GM18508 (cell line): ENCODE measurements around the gene SFTPA1.
"Not testable (repeated sequence)": the region's sequence is repeated elsewhere in the genome, so short reads cannot be mapped to it uniquely, and the experiment has no call there.

Source experiments
- ATAC-seq: cut with Tn5 transposase; IDR thresholded peaks from one replicate; pipeline ENCODE4 v1.9.1; 2021; ENCODE audit warnings: moderate number of reproducible peaks; ENCODE audit not compliant: insufficient read depth, unreplicated experiment

Gene SFTPA1

GRCh38 chr10:79608505-79609375 is 2.0 kb upstream of the SFTPA1 start:
- no peak for ATAC-seq

DNA sequence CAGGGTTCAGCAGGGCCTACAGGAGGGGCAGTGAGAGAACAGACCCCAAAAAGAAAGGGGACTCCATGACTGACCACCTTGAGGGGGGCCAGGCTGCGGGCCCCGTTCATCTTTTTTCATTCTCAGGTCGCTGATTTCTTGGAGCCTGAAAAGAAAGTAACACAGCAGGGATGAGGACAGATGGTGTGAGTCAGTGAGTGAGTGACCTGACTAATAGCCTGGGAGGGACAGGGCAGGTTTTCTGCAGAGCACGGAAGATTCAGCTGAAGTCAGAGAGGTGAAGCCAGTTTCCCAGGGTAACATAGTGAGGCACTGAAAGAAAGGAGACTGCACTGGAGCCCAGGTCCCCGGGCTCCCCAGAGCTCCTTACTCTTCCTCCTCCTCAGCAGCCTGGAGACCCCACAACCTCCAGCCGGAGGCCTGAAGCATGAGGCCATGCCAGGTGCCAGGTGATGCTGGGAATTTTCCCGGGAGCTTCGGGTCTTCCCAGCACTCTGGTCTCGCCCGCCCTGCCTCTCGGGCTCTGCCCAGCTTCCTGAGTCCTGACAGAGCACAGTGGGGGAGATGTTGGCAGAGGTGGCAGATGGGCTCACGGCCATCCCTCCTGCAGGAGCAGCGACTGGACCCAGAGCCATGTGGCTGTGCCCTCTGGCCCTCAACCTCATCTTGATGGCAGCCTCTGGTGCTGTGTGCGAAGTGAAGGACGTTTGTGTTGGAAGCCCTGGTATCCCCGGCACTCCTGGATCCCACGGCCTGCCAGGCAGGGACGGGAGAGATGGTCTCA is 646 bp downstream of the SFTPA1 start:
- ATAC-seq, result not testable (repeated sequence)

GRCh38 chr10:79615577-79615976 is 4.8 kb downstream of the SFTPA1 start:
- ATAC-seq, result no peak

DNA sequence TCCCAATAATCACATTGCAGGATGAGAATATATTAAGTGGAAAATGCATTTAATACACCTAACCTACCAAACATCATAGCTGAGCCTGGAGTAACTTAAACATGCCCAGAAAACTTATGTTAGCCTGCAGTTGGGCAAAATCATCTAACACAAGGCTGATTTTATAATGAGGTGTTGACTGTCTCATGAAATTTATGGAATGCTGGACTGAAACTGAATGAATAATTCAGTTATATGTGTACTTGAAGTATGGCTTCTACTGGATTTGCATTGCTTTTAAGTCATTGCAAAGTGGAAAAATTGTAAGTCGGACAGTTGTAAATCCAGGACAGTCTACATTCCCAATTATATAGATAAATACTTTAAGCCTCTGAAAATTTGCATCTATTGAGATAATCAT is 5.4 kb downstream of the SFTPA1 start:
- ATAC-seq, result no peak

DNA sequence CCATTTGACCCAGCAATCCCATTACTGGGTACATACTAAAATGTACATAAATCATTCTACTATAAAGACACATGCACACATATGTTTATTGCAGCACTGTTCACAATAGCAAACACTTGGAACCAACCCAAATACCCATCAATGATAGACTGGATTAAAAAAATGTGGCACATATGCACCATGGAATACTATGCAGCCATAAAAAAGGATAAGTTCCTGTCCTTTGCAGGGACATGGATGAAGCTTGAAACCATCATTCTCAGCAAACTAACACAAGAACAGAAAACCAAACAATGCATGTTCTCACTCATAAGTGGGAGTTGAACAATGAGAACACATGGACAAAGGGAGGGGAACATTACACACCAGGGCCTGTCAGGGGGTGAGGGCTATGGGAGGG is 12.9 kb downstream of the SFTPA1 start:
- not testable (repeated sequence) for ATAC-seq

DNA sequence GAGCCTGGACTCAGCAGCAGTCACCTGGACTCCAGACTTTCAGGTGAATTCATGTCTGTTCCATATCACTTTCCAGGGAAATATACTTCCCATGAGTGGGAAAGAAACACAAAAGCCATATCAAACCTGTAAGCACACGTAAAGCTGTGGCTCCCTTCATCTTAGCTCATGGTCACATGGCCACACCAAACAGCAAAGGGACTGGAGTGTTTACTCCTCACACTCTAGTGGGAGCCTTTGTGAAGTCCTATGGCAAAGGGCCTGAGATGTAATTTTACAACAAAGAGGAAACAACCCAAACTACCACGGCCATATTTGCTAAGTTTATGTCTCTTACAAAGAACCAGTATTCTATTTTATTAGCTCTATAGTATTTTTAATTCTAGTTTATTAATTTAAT is 16.3 kb downstream of the SFTPA1 start:
- ATAC-seq, result no peak

- no peak for ATAC-seq
Observed at GRCh38 chr10:79628083-79628482, 17.3 kb downstream of the SFTPA1 start.

DNA sequence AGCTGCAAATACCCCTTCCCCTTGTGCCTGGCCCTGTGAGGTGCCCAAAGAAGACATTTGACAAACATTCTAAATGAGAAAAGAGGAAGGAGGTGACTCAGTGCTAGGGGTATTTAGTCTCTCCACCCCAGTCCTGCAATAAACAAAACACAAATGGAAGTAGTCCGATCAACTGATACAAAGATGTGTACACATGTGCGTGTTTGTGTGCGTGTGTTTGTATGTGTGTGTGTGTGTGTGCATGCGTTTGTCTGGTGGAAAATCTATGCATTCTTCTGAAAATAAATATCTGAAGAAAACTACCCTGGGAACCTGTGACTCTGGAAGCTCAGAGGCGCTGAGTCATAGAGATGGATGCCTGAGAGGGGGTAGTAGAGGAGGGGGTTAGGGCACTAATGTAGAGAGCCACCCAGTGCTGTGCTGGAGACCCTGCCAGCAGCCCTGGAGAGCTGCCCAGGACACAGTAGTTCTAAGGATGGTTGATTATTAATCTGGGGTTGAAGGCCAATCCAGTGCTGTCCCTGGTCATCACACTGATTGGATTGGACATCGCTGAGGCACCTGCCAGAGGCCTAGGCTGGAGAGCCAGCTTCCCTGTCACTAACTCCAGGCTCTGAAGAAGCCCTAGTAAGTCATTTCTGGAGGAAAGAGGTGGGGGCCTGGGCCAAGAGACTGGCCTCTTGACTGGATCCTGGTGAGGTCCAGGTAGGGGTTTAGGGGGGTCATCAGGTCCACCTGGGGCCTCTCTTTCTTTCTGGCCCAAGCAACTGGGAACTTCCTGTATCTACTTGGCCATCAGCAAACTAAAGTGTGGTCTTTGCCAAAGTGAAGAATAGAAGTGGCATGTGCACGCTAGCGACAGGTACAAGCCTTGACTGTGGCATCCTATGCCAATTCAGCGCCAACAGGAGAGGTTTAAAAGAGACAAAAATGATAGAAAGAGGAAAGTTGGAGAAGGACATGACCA is 18.5 kb downstream of the SFTPA1 start:
- ATAC-seq, result no peak

DNA sequence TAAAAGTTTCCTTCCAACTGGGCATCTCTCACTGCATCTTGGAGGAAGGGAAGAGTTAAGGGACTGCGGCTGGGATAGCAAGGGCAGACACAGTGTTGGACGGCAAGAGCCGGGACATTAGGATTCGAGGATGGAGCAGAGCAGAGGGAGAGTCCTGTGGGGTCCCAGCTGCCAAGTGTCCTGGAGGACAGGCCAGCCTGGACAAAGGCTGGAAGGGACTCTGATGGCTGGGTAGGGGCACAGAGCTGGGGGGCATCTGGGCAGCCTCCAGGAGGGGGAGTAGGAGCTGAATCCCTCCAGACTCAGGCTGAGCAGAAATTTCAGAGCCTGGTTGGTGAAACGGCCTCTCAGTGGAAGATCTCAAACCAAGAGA is 19.2 kb downstream of the SFTPA1 start:
- ATAC-seq, result no peak

DNA sequence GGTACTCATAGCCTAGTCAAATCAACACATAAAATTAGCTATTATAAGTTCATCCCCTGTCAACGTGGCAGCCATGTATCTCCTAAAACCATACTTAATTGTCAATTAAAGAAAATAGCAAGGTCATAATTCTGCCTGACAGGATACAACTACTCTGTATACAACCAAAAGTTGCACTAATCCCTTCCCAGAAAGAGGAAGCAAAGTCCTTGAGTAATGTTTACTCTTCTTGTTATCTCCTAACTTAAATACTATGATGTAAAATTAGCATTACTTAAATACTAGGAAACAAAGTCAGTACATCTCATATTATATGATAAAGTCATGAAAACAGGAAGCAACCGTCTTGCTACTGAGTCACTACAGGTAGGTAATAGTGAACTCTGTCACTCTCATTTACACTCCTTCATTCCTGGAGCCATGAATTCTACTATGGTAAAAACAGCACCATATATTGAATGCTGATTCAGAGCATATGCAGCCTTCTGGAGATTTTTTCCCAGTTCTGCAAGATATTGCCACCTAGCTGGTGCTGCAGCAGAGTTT is 26.0 kb downstream of the SFTPA1 start:
- not testable (repeated sequence) for ATAC-seq

DNA sequence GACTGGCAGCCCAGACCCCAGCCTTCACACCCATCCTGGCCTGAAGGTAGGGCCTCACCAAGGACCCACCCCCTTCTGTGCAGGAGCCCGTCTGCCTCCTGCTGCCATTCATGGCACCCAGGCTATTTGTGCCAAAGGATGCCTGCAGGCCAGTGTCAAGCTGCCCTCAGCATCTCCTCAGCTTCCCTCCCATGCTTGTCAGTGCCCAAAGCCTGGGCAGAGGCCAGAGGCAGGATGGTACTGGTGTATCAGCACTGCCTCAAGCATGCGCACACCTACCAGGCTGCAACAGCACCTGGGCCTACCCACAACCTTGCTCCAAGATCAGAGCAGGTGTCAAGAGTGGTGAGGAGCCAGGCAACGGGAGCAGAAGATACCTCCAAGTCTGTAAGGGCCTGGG is 27.6 kb downstream of the SFTPA1 start:
- no peak for ATAC-seq

DNA sequence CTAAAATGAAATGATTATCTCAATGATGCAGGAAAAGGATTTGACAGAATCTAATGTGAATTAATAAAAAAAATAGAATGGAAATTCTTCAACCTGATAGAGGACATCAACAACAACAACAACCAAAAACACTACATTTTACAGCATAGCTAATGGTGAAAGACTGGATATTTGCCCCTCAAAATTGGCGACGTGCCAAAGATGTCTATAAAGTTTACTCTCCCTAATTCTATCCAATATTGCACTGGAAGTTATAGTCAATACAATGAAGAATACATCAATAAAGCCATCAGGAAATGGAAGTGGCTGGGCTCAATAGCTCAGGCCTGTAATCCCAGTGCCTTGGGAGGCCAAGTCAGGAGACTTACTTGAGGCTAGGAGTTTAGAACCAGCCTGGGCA is 42.0 kb downstream of the SFTPA1 start:
- ATAC-seq, result not testable (repeated sequence)

- ATAC-seq, result not testable (repeated sequence)
Observed at GRCh38 chr10:79663287-79663686, 52.5 kb downstream of the SFTPA1 start.

DNA sequence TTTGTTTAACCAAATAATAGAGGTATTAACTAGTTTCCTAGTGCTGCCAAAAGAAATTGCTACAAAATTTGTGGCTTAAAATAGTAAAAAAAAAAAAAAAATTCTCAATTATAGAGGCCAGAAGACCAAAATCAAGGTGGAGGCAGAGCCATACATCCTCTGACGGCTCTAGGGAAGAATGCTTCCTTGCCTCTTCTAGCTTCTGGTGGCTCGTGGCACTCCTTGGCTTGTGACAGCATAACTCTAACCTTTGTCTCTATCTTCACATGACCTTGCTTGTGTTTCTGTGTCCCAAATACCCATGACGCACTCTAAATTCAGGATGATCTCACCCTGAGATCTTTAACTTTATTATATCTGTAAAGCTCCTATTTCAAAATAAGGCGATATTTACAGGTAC is 53.9 kb downstream of the SFTPA1 start:
- not testable (repeated sequence) for ATAC-seq
